NK-92 treated with Interleukin-12 subunit alpha and Interleukin-12 subunit beta, amount 100 ng/mL, for 24 hours (cell line): ENCODE data around the gene KITLG.
"Not testable (repeated sequence)": the region's sequence is repeated elsewhere in the genome, so short reads cannot be mapped to it uniquely, and the experiment has no call there.

Experiments used
- DNase-seq: peaks from one replicate; lab custom pipeline; 2025; lab: John Stamatoyannopoulos, UW

Gene KITLG

DNA sequence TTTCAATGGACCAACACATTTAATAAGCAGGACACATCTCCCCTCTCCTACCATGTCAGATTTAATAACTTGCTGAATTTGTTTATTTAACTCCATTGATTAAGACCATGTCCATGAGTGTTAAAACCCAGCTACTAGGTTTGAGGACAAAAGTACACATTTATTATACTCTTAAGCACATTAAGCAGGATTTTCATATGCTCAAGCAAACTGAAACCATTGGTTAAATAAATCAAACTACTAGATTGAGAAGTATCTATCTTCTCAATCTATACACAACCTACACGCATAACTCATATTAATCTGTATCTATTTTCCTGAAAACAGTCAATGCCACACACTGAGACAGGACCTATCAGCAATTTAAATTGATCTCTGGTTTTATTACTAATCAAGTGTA is 85.2 kb downstream of the KITLG start:
- no peak for DNase-seq

DNA sequence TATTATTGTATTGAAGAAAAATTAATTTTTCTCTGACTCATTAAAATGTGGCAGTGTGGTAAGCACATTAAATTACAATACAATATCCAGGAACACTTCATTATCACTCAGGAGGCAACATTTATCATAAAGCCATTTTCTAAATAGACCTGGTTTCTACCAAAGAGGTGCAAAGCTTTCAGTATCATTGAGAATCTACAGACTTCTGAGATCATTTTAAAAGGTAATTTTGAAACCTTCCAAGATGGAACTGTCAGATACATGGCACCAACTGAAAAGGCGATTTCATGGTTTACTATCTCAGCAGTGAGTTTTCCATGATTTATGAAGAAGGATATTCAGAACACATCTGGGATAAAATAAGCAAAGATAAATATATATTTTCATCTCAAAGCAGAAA is 85.8 kb downstream of the KITLG start:
- no peak for DNase-seq

- DNase-seq: no peak
These were observed 86.6 kb downstream of the KITLG start for GRCh38 chr12:88493636-88494035.

GRCh38 chr12:88490425-88490824 is 89.8 kb downstream of the KITLG start:
- no peak for DNase-seq

DNA sequence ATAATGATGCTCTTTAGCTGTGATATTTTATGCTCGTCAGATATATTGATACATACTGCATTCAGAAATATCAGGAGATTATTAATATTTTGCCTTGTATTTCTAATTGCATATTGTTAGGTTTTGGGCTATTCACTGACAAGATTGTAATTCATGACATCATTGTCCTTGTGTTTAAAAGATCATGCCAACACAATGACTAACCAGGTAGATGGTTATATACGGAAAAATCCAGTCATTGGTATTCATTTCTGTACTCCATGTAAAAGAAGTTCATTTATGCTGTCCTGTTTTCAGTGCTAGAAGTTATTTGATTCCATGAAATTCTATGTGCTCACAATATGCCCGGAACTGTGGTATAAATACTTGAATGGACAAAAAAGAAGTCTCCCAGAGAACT is 107.5 kb downstream of the KITLG start:
- no peak for DNase-seq

DNA sequence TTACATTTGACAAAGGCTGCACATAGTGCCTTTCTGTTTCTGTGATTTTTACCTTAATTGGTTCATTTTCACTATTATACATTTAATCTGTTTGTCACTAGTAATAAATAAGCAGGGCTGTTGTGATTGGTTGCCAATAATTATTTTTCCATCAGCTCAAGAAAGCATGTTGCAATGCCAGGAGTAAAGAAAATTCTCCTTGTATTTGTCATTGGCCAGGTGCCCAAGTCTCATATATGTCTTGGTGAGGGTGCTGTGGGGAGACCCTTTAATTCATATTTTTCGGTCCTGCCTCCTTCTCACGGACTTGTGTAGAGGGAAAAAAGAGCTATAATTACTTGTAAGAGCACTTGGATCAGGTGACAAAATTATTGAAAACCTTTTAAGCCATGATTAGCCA is 108.0 kb downstream of the KITLG start:
- DNase-seq: no peak

- no peak for DNase-seq
These were observed 108.8 kb downstream of the KITLG start for GRCh38 chr12:88471331-88472045.

DNA sequence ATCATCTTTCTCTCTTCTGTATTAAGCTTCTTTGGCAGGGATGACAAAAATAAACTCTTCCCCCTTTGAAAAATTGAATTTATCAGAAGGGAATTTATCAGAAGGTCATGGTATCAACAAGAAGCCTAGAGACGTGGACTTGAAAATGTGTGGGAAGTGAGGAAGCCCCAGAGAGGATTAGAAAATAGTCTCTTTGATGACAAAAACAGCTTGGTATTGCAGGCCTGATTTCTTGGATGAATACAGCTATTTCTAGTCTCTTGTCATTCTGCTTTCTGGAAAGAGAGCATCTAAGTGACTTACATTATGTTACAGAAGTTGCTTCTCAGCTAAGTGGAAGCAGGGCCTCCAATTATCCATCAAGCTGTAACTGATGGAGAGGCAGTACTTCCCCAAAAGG is 111.1 kb downstream of the KITLG start:
- no peak for DNase-seq

DNA sequence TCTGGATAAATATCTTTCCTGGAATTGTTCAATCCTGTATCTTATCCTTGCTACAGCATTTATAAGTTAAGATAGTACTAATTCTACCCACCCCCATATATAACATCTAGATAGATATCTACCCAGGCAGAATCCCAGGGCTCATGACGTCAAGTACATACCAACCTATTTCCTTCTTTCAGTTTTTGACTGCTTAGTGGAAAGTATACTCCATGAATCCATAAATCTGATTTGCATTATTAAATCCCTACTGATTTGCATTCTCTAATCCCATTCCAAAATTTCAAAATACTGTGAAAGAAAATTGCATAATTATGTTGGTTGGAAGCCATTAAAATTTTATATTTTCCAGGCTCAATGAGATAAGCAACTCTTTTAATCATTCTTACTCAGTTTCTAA is 111.7 kb downstream of the KITLG start:
- no peak for DNase-seq

DNA sequence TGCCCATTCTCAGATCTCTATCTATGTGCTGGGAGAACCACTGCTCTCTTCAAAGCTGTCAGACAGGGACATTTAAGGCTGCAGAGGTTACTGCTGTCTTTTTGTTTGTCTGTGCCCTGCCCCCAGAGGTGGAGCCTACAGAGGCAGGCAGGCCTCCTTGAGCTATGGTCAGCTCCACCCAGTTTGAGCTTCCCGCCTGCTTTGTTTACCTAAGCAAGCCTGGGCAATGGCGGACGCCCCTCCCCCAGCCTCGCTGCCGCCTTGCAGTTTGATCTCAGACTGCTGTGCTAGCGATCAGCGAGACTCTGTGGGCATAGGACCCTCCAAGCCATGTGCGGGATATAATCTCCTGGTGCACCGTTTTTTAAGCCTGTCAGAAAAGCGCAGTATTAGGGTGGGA is 113.6 kb downstream of the KITLG start:
- not testable (repeated sequence) for DNase-seq

DNA sequence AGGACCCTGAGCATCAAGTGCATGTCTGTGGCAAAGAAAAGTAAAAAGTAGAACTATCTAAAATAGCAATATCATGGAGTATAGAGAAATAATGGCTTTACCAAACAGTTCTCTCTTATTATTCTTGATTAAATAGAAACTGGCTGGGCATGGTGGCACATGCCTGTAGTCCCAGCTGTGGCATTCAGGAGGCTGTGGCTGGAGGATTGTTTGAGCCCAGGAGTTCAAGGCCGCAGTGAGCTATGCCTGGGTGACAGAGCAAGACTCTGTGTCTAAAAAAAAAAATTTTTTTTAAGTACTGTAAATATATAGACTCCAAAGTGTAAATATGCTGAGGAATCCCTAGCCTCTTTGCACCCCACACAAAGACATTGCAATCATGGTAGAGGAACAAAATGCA is 121.9 kb downstream of the KITLG start:
- DNase-seq: no peak

DNA sequence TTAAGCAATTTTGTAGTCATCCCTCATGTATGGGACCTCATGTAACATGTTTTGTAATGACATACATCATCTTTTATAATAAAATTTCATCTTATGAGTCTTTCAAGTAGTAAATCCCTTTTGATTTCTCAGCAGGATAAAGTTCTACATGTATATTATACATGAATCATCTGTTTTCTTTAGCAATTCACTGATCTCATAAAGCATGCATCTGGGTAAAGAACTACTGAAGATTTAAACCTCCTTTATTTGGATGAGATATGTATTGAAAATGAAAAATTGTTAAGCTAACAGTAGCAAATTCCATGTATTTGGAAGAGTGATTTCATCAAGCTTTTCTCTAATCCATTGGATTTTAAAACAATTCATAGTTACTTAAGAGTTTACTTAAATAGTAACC is 126.9 kb downstream of the KITLG start:
- no peak for DNase-seq

GRCh38 chr12:88451205-88451604 is 129.1 kb downstream of the KITLG start:
- no peak for DNase-seq

DNA sequence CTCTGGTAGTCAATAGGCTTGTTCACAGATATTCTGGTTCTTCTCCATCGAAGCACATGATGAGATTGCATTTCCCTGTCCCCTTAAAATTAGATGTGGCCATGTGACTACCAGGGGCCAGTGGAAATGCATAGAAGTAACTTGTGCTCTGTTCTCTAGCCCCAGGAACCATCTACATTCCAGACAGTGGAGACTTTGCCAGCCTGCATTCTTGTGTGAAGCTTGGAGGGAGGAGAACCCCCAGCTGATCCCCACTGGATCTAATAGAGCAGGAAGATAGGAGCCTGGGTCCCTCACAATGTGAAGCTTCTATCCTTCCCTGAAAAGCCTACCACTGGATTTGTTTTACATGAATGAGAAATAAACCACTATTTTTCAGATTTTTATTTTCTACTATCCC is 130.1 kb downstream of the KITLG start:
- DNase-seq: no peak

DNA sequence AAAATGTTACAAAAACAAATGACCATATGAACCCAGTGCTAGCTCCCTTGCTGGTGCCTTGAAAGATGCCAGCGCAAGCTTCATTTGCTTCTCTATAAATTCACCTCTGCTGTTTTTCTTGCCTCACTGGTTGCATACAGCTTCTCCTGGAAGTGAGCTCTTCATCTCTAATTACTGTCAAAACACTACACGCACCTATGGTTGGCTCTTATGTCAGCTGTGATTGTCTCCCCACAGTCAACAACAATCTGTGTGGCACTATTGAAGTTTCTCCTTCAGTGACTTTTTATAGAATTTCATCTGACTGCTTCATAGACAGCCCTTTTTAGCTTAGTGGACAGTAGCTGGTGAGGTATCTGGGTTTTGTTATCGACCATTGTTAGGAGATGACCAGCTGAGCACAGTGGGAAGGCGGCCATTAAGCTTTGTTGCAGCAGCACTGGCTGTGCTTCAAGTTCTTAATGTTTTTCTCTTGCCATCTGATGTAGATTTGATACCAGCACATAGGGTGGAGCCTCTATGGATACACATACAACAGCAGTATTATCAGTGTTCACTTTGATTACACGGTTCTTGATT is 131.8 kb downstream of the KITLG start:
- no peak for DNase-seq

DNA sequence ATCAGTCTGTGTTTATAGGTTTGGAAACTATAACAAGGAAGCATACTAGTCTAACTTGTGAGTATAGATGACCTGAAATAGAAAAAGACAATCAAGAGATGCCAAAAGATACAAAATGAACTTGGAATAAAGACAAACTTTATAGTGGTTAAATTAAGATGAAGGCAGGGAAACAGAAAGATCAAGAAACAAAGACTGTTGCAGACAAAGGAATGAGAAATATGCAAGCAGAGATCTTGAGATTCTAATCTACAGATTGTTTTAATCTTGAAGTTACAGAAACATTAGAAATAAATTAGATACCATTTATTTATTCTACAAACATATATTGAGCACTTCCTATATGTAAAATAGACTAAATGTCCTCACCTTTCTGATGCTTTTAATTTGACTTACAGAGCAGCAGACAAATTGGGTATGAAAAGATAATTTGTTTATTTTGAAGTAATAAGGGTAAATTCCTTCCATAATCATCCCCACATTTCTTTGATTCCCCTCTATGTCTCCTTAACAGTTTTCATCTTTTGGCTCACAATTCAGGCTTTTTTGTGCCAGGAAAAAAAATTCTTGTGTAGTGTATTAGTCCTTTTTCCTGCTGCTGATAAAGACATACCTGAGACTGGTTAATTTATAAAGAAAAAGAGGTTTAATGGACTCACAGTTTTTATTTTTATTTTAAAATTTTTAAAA is 134.4 kb downstream of the KITLG start:
- DNase-seq: no peak

DNA sequence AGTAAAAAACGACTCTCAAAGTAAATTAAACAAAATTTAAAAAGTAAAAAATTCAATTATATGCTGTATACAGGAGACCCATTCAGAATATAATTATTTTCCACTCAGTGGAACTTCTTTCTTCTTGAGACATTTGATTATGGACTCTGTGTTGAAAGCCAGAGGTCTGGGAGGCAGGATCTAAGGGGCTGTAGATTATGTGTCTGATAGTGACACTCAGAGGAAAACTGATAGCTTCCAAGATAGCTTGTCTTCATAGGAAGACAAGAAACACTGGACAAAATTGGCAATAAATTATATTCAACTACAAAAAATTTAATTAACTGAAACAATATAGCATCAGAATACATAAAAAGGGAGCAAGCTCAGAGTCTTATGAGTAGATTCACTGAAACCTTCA is 135.8 kb downstream of the KITLG start:
- no peak for DNase-seq
